Bronchial epithelial cell (primary cell): Measurements from ENCODE around the gene ECM1. TPM values are rescaled to one million over a fixed set of nuclear protein-coding genes. Genes with fewer than 3 reads are reported as not detected.

Source experiments
- DNase-seq: peaks from one replicate; pipeline ENCODE4 v3.0.0-alpha.2; 2010; ENCODE audit warnings: low read depth
- FAIRE-seq: peaks from 2 replicates; lab custom pipeline; 2011; peaks lifted over from hg19 to GRCh38; lab: Jason Lieb, UNC
- H3K27me3 ChIP-seq: 2 replicates; pipeline ENCODE4 v1.5.1; 2011; ENCODE audit warnings: low read length; ENCODE audit not compliant: control insufficient read depth, insufficient read depth
- H3K36me3 ChIP-seq: 2 replicates; pipeline ENCODE4 v1.5.1; 2011; ENCODE audit warnings: low read length; ENCODE audit not compliant: control insufficient read depth, insufficient read depth
- H3K4me3 ChIP-seq: 2 replicates; pipeline ENCODE4 v1.5.1; 2011; ENCODE audit warnings: mild to moderate bottlenecking, low read depth, low read length, control low read depth
- total RNA-seq: library from RNA; depleted of rRNA; stranded (reverse); fragments of >200 nt; gene quantifications from 2 replicates; pipeline ENCODE4 v1.2.1, GENCODE V29; 2014
- TF ChIP-seq, protein P1 (sequence below): IDR thresholded peaks from 2 replicates; pipeline ENCODE4 v1.5.1; 2011; ENCODE audit warnings: mild to moderate bottlenecking, moderate library complexity, low read length, control low read depth, inconsistent platforms; ENCODE audit not compliant: insufficient read depth, severe bottlenecking

Gene ECM1
- total RNA-seq, 1 donor from 2014 or later, result 5.8 TPM

- DNase-seq, result no peak
- Histone ChIP-seq H3K36me3 (no peaks in the 10 kb centered on the region), H3K27me3 (no peaks in the 10 kb centered on the region), H3K4me3 (no peak overlapping the region)
- FAIRE-seq, result no peak
- TF ChIP-seq, protein P1, sequence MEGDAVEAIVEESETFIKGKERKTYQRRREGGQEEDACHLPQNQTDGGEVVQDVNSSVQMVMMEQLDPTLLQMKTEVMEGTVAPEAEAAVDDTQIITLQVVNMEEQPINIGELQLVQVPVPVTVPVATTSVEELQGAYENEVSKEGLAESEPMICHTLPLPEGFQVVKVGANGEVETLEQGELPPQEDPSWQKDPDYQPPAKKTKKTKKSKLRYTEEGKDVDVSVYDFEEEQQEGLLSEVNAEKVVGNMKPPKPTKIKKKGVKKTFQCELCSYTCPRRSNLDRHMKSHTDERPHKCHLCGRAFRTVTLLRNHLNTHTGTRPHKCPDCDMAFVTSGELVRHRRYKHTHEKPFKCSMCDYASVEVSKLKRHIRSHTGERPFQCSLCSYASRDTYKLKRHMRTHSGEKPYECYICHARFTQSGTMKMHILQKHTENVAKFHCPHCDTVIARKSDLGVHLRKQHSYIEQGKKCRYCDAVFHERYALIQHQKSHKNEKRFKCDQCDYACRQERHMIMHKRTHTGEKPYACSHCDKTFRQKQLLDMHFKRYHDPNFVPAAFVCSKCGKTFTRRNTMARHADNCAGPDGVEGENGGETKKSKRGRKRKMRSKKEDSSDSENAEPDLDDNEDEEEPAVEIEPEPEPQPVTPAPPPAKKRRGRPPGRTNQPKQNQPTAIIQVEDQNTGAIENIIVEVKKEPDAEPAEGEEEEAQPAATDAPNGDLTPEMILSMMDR, result no peak
Observed at GRCh38 chr1:150479370-150479769, 28.5 kb upstream of the ECM1 start.

- no peak overlapping the region for H3K4me3 ChIP-seq
- no peak for DNase-seq
- no peaks in the 10 kb centered on the region for H3K27me3 ChIP-seq
- no peak for FAIRE-seq
- TF ChIP-seq, protein P1, result no peak
- H3K36me3 ChIP-seq, result no peaks in the 10 kb centered on the region
Observed at GRCh38 chr1:150479927-150480352, 28.0 kb upstream of the ECM1 start.

DNA sequence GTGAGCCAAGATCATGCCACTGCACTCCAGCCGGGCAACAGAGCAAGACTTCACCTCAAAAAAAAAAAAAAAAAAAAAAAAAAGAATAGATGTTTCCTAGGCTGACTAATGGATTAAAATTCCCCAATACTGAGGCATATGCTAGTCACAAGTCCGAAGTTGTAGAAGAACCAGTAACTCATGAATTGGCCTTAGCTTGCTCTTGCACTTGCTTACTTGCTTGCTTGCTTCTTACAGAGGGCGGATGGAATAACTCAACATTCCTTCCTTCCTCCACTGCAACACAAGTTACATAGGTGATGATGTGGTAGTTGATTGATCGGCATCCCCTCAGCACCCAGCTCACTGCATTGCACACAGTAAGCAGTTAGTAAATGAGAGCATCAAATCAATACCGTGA, 23.5 kb upstream of the ECM1 start:
- TF ChIP-seq, protein P1, result no peak
- FAIRE-seq (no peak), DNase-seq (peak; percentile 95)
- Histone ChIP-seq H3K36me3 (peaks cover 3% of the 10 kb centered on the region), H3K4me3 (no peak overlapping the region), H3K27me3 (no peaks in the 10 kb centered on the region)

GRCh38 chr1:150484861-150485260, 23.0 kb upstream of the ECM1 start:
- Histone ChIP-seq H3K36me3 (peaks cover 3% of the 10 kb centered on the region), H3K27me3 (no peaks in the 10 kb centered on the region), H3K4me3 (no peak overlapping the region)
- DNase-seq (peak; percentile 58), FAIRE-seq (no peak)
- TF ChIP-seq, protein P1, result peak; percentile 32

DNA sequence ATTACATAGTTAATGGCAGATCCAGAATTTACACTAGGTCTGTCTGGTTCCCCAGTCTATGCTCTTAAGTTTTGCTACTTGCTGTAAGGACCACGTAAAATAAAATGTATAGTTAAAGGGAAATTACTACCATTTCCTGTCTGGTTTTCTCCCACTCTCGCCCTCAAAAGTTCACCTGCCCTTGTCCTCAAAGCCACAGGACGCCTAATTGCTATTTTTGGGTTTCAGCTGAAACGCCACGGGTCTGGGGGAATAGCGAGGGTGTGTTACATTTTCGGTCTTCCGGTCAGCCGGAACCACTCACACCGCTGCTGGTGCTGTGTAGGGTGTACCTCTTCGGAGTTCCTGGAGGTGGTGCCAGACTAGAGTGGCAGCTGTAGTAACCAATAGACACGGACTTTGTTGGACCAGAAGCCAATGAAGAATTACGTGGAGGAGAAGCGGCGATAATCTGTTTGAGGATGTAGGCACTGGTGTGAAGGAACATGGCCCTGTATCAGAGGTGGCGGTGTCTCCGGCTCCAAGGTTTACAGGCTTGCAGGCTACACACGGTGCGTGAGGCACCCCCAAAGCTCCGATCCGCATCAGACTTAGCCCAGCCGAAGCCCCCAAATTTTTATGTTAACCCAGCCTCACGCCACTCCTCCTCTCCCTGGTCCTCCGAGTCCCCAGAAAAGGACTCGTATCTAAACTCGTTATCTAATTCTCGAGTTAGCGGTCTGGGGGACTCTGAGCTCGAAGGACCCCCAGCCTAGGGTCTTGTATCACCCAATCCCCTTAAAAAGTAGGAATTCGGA, 20.7 kb upstream of the ECM1 start, which contains the start of gene TARS2:
Gene TARS2, plus strand, starts transcription at position 454 of the 797 bp plus-strand sequence. Its CDS starts 32 bp downstream, at position 486.
- H3K36me3 ChIP-seq, result peaks cover 8% of the 10 kb centered on the region
- TF ChIP-seq, protein P1, result no peak
- peak; percentile 60 for FAIRE-seq
- no peaks in the 10 kb centered on the region for H3K27me3 ChIP-seq
- peak; percentile 95 for DNase-seq
- H3K4me3 ChIP-seq, result peak within 1 kb of the TSS; percentile 82
